Naive thymus-derived CD8-positive, alpha-beta T cell (primary cell): ENCODE data around the gene CCL23. TPM values are rescaled to one million over a fixed set of nuclear protein-coding genes. Genes with fewer than 3 reads are reported as not detected.

Source experiments
- ATAC-seq, 2 donors: fragments of 150-1000 bp; cut with Tn5 transposase in 1 of 2; sonication (Bioruptor Pico), chemical (Tn5 transposase) in 1 of 2; 1 replicate in 1 of 2; 2 replicates in 1 of 2; pipeline ENCODE4 v1.10.0; 2021; ENCODE audit warnings: mild to moderate bottlenecking in 2 of 2, moderate library complexity in 2 of 2
- POLR2A ChIA-PET: fragments of 350-600 bp; sonication (Branson Sonifier 250); formaldehyde crosslinking; loops from one replicate; lab custom pipeline; 2021; ENCODE audit warnings: antibody characterized with exemption; lab: Charles Lee
- DNase-seq, 10 donors: peaks; one replicate each; pipeline versions ENCODE4 v3.0.0 to v3.0.0-alpha.2; 2020 to 2022
- H3K27ac Mint-ChIP-seq, 10 donors: one replicate each; pipeline ENCODE4 v1.8.0; 2020 to 2022; ENCODE audit warnings: mild to moderate bottlenecking in 10 of 10, mixed read lengths in 10 of 10, moderate library complexity in 4 of 10, inconsistent platforms in 1 of 10
- H3K27me3 Mint-ChIP-seq, 5 donors: one replicate each; pipeline ENCODE4 v1.8.0; 2021 to 2022; ENCODE audit warnings: mixed read lengths in 5 of 5
- H3K36me3 Mint-ChIP-seq, 3 donors: one replicate each; pipeline ENCODE4 v1.8.0; 2020 to 2022; ENCODE audit warnings: mixed read lengths in 3 of 3, mild to moderate bottlenecking in 2 of 3, inconsistent platforms in 1 of 3
- H3K4me1 Mint-ChIP-seq, 4 donors: one replicate each; pipeline ENCODE4 v1.8.0; 2021 to 2022; ENCODE audit warnings: mixed read lengths in 4 of 4
- H3K4me3 Mint-ChIP-seq, 10 donors: one replicate each; pipeline ENCODE4 v1.8.0; 2020 to 2022; ENCODE audit warnings: mild to moderate bottlenecking in 10 of 10, mixed read lengths in 10 of 10, moderate library complexity in 6 of 10, inconsistent platforms in 1 of 10
- H3K9me3 Mint-ChIP-seq, 9 donors: one replicate each; pipeline ENCODE4 v1.8.0; 2020 to 2022; ENCODE audit warnings: mixed read lengths in 9 of 9, mild to moderate bottlenecking in 3 of 9, inconsistent platforms in 1 of 9, moderate library complexity in 1 of 9
- polyA plus RNA-seq, 3 donors: library from polyadenylated mRNA; unstranded; fragments of 300-500 nt; fragmentation: Illumina TruSeq; gene quantifications; one replicate each; pipeline ENCODE4 v1.2.3, GENCODE V29; 2021
- total RNA-seq, 8 experiments: library from RNA in 2 of 8; stranded (reverse) in 2 of 8; gene quantifications; one replicate each; pipeline ENCODE4 v1.2.3 and lab custom pipeline; 2021 to 2026

Gene CCL23
- total and polyA plus RNA-seq, 5 experiments from 2014 or later = not detected

- no peak for ATAC-seq
- DNase-seq = no peak
- Mint-ChIP-seq H3K4me3 (no peak overlapping the region), H3K9me3 (no peaks in the 10 kb centered on the region), H3K36me3 (no peaks in the 10 kb centered on the region), H3K27ac (no peak overlapping the region), H3K27me3 (peaks cover 0 to 24% (median 8%) of the 10 kb centered on the region in 5 donors), H3K4me1 (peaks cover 0 to 13% (median 0%) of the 10 kb centered on the region in 4 donors)
- POLR2A ChIA-PET = no interaction called here
Measured at GRCh38 chr17:35978346-35978745, 39.4 kb downstream of the CCL23 start.

- Mint-ChIP-seq H3K4me1 (peaks cover 0 to 13% (median 0%) of the 10 kb centered on the region in 4 donors), H3K27ac (no peak overlapping the region), H3K36me3 (no peaks in the 10 kb centered on the region), H3K27me3 (peaks cover 0 to 24% (median 8%) of the 10 kb centered on the region in 5 donors), H3K9me3 (no peaks in the 10 kb centered on the region), H3K4me3 (no peak overlapping the region)
- DNase-seq (no peak), ATAC-seq (no peak)
- POLR2A ChIA-PET = no interaction called here
Measured at GRCh38 chr17:35977509-35977908, 40.3 kb downstream of the CCL23 start.

- POLR2A ChIA-PET = interaction anchor here (0.6 kb wide), 1 partner anchor 8 kb away, joined by 4 read pairs; no protein-coding TSS in a partner anchor
- no peaks in the 10 kb centered on the region for H3K36me3 Mint-ChIP-seq
- H3K4me3 Mint-ChIP-seq = no peak overlapping the region
- no peaks in the 10 kb centered on the region for H3K9me3 Mint-ChIP-seq
- peak overlapping the region in 1 of 10 donors; percentile 19 for H3K27ac Mint-ChIP-seq
- DNase-seq (no peak), ATAC-seq (no peak)
- peaks cover 0 to 19% (median 0%) of the 10 kb centered on the region in 4 donors for H3K4me1 Mint-ChIP-seq
- H3K27me3 Mint-ChIP-seq = peaks cover 0 to 14% (median 3%) of the 10 kb centered on the region in 5 donors
Measured at GRCh38 chr17:35973333-35974260, 44.2 kb downstream of the CCL23 start.

- no peak for DNase-seq
- H3K4me3 Mint-ChIP-seq = no peak overlapping the region
- POLR2A ChIA-PET = no interaction called here
- no peak for ATAC-seq
- H3K27me3 Mint-ChIP-seq = peaks cover 0 to 8% (median 3%) of the 10 kb centered on the region in 5 donors
- no peak overlapping the region for H3K27ac Mint-ChIP-seq
- no peaks in the 10 kb centered on the region for H3K36me3 Mint-ChIP-seq
- peaks cover 0 to 19% (median 0%) of the 10 kb centered on the region in 4 donors for H3K4me1 Mint-ChIP-seq
- H3K9me3 Mint-ChIP-seq = no peaks in the 10 kb centered on the region
Measured at GRCh38 chr17:35972945-35973332, 44.8 kb downstream of the CCL23 start.

- ATAC-seq = no peak
- POLR2A ChIA-PET = no interaction called here
- H3K4me3 Mint-ChIP-seq = no peak overlapping the region
- no peak for DNase-seq
- H3K4me1 Mint-ChIP-seq = peaks cover 0 to 19% (median 0%) of the 10 kb centered on the region in 4 donors
- no peaks in the 10 kb centered on the region for H3K36me3 Mint-ChIP-seq
- H3K9me3 Mint-ChIP-seq = no peaks in the 10 kb centered on the region
- H3K27ac Mint-ChIP-seq = no peak overlapping the region
- peaks cover 0 to 4% (median 3%) of the 10 kb centered on the region in 5 donors for H3K27me3 Mint-ChIP-seq
Measured at GRCh38 chr17:35972535-35972934, 45.2 kb downstream of the CCL23 start.

- H3K4me1 Mint-ChIP-seq = peaks cover 0 to 19% (median 0%) of the 10 kb centered on the region in 4 donors
- H3K36me3 Mint-ChIP-seq = no peaks in the 10 kb centered on the region
- H3K27ac Mint-ChIP-seq = no peak overlapping the region
- no peaks in the 10 kb centered on the region for H3K9me3 Mint-ChIP-seq
- H3K4me3 Mint-ChIP-seq = no peak overlapping the region
- peaks cover 0 to 4% (median 3%) of the 10 kb centered on the region in 5 donors for H3K27me3 Mint-ChIP-seq
- POLR2A ChIA-PET = no interaction called here
- ATAC-seq (no peak), DNase-seq (no peak)
Measured at GRCh38 chr17:35972066-35972465, 45.7 kb downstream of the CCL23 start.

GRCh38 chr17:35969558-35970380 lies 48.0 kb downstream of the CCL23 start:
- POLR2A ChIA-PET = no interaction called here
- Mint-ChIP-seq H3K9me3 (no peaks in the 10 kb centered on the region), H3K27me3 (no peaks in the 10 kb centered on the region), H3K27ac (no peak overlapping the region), H3K4me3 (no peak overlapping the region), H3K36me3 (no peaks in the 10 kb centered on the region), H3K4me1 (peaks cover 0 to 10% (median 0%) of the 10 kb centered on the region in 4 donors)
- DNase-seq (peak; percentile 28 to 81 (median 59)), ATAC-seq (peak; percentile 47 to 48)

- POLR2A ChIA-PET = no interaction called here
- H3K27ac Mint-ChIP-seq = no peak overlapping the region
- no peaks in the 10 kb centered on the region for H3K9me3 Mint-ChIP-seq
- peaks cover 0 to 1% (median 0%) of the 10 kb centered on the region in 5 donors for H3K27me3 Mint-ChIP-seq
- H3K4me1 Mint-ChIP-seq = peaks cover 0 to 10% (median 0%) of the 10 kb centered on the region in 4 donors
- no peak overlapping the region for H3K4me3 Mint-ChIP-seq
- DNase-seq (no peak), ATAC-seq (no peak)
- H3K36me3 Mint-ChIP-seq = no peaks in the 10 kb centered on the region
Measured at GRCh38 chr17:35968520-35969054, 49.2 kb downstream of the CCL23 start.

GRCh38 chr17:35965272-35965671 lies 52.5 kb downstream of the CCL23 start:
- DNase-seq = no peak

GRCh38 chr17:35963663-35964062 lies 54.1 kb downstream of the CCL23 start:
- DNase-seq (no peak), ATAC-seq (no peak)
- Mint-ChIP-seq H3K4me3 (no peak overlapping the region), H3K36me3 (no peaks in the 10 kb centered on the region), H3K27ac (no peak overlapping the region), H3K27me3 (peaks cover 0 to 9% (median 2%) of the 10 kb centered on the region in 5 donors), H3K4me1 (no peaks in the 10 kb centered on the region), H3K9me3 (no peaks in the 10 kb centered on the region)
- POLR2A ChIA-PET = no interaction called here

More at GRCh38 chr17:35965272-35965671, 52.5 kb downstream of the CCL23 start:
- H3K36me3 Mint-ChIP-seq = no peaks in the 10 kb centered on the region
- H3K4me3 Mint-ChIP-seq = no peak overlapping the region
- H3K4me1 Mint-ChIP-seq = peaks cover 0 to 10% (median 0%) of the 10 kb centered on the region in 4 donors
- H3K27me3 Mint-ChIP-seq = peaks cover 0 to 5% (median 0%) of the 10 kb centered on the region in 5 donors
- H3K27ac Mint-ChIP-seq = no peak overlapping the region
- POLR2A ChIA-PET = no interaction called here
- no peak for ATAC-seq
- H3K9me3 Mint-ChIP-seq = no peaks in the 10 kb centered on the region
